Measurements from ENCODE around the gene FZD7.

FZD7 gene

DNA sequence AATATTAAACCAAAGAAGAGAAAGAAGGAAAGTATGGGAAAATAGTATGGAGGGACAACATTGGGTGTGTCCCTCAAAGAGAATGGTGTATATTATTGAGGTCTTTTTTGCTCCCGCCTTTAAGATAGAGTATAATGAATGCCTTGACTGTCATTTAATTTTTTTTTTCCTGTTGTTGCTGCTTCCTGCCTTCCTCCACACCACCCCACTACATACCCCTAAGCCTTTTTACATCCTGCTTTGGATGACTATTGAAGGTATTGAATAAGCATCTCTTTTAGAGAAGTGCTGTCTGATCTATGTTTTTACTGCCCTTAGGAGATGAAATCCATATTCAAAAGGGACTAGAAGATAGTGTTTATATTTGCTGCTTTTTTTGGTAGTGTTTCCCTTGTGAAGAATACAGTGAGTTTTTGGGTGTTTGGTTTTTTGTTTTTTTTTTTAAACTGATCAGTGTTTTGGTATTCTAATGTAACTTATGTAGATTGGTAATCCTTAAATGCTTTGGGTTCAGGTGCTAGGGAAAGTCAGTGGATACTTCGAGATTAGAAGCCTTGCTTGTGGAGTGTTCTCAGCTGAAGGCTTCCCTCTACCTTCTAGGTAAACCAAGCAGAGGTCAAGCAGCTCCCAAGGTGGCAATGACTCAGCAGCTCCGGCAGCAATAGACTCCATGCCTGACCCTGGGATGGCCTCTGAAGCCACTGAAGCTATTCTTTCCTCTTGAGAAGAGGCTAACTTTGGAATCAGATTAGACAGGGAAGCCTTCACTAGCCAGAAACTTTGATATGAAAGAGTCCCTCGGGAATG lies 5.0 kb downstream of the FZD7 start:
- DNase-seq = no peak

DNA sequence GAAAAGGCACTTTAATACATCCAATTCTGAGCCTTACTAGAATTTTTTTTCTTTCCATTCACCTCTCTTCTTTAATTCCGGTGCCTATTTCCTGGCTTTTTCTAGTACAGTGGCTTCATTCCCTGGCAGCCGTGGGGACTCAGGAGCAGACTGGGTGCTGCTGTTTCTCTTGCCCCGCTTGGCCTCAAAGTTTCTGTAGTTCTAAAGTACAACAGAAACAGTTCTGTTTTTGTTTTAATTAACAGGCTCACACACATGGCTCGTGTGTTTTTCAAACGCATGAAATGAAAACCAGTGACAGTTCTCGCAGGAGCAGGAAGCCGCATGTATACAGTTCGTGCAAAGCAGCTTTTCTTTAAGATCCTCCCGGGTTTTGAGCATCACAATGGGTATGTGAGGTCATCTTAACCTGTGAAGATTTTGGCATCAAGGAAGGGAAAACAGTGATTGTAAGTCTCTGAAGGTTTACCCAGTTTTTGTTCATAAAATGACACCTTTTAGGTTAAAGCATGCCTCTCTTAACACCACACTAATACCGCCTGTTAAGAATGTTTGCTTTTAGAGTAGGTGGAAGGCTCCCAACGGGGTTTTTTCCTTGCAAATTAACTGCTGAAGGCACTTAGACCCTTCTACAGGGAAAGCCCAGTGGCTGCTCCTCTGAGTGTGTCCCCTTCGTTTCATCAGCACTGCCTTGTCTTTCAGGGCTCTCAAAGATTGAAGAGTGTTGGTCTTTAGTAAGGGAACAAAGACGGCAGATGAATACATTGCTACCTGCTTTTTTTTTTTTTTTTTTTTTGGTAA lies 5.8 kb downstream of the FZD7 start:
- no peak for DNase-seq

GRCh38 chr2:202040079-202040844 lies 6.6 kb downstream of the FZD7 start:
- no peak for DNase-seq

GRCh38 chr2:202042444-202042843 lies 8.8 kb downstream of the FZD7 start:
- no peak for DNase-seq

- no peak for DNase-seq
Observed at GRCh38 chr2:202043475-202043874, 9.8 kb downstream of the FZD7 start.

DNA sequence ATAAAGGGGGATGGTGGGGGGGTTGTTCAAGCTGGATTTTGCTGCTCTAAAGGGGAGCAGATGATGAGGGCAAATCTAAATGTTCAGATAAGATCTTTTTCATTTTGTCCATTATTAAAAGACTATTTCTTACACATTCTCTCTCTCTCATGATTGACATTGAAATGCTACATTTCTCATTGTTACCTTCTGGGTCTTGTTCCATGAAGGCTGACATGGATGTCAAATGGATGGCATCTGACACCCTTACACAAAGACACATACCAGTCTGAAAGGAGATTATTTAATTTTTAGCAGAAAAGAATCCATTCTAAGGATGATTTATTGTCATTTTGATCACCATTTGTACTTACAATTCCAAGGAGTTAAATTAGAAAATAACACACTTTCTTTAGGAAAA lies 11.1 kb downstream of the FZD7 start:
- DNase-seq = no peak

GRCh38 chr2:202046572-202046971 lies 12.9 kb downstream of the FZD7 start:
- no peak for DNase-seq

DNA sequence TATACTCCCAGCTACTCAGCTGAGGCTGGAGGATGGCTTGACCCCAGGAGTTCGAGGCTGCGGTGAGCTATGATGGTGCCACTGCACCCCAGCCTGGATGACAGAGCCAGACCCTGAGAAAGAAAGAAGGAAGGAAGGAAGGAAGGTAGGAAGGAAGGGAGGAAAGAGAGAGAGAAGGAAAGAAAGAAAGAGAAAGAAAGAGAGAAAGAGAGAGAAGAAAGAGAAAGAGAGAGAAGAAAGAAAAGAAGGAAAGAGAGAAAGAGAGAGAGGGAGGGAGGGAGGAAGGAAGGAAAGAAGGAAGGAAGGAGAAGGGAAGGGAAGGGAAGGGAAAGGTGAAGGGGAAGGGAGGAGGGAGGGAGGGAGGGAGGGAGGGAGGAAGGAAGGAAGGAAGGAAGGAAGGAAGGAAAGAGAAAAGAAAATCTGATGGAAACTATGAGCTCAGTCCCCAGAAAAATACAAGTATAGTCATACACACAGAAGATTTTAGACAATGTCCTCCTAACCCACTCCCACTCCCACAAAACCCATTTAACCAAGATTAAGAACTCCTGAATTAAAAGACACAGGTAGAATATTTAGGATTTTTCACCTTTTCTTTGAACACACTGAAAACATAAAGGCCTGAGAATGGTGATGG lies 15.6 kb downstream of the FZD7 start:
- DNase-seq = no peak

DNA sequence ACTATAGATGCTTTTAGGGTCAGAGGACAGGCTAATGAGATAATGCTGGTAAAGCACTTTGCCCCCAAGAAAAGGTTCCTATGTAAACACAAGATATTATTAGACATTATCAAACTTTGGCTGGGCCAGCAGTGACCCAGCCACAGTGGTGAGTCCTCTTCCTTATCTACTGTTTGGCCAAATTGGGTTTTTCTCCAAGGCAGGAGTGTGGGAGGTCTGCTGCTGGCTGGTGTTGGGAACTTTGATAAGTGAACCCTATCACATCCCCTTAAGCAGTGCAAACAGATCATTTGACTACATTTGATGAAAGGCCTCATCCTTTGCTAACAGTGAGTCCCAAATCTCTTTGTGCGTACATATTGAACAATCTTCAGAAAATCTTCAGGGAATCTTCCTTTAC lies 16.2 kb downstream of the FZD7 start:
- no peak for DNase-seq

GRCh38 chr2:202050652-202051051 lies 17.0 kb downstream of the FZD7 start:
- DNase-seq = no peak

DNA sequence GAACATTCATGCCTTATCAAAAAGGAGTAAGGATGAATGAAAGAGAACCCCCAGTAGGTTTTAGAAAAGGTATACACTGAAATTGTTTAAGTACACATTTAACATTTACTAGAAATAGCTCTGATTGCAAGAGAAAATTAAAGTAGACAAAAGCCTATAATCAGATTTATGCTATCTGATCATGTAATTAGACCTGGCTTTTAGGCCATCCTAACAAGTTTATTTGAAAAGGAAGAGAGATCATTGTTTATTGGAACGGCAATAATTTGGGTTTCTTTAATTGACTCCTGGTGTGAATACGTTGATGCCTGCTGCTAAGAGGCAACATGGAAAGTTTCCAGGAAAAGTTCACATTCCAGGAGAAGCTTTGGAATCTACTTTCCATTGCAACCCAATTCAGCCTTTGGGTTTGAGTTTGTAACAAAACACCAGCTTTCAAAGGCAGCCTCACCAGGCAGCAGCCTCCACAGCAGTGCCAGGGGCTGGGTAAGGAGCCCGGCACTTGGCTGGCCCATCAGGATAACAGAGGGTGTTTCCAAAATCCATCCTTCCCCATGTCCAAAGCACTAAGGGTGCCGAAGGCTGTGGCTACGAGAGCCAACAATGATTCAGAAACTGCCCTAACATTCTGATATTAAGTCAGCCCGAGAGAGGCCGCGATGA lies 18.0 kb downstream of the FZD7 start:
- DNase-seq = no peak

DNA sequence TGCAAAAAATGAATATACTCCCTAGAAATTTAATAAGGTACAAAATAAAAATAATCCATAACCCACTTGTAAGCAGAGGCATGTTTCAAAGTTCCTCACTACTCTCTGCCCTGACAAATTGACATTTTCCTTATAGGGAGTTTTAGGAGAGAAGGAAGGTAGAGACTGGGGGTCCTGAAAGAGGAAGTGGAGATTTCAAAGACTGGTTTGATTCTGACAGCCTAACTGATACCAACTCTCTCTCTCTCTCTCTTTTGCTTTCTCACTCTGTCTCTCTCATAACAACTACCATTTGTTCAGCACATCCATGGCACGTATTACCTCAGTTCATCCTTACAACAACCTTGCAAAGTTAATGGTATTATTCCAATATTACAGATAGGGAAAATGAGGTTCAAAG lies 18.6 kb downstream of the FZD7 start:
- no peak for DNase-seq

GRCh38 chr2:202054679-202055078 lies 21.0 kb downstream of the FZD7 start:
- no peak for DNase-seq

DNA sequence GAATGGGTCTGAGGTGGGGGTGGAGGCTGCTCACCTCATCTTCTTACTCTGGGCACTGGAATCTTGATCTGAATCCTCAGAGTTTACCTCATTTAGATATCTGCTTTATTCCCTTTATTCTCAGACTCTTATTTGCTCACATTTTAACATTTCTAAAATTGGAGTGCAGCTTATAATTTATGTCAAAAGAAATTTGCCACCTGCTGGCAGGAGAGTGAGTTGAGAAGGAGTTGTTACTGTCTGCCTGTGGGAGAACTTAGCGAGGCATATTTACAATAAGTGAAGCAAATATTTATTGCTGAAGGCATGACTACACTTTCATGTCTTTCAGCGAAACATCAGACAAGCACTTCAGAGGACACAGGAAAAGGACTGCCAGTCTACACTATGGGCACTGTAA lies 23.0 kb downstream of the FZD7 start:
- no peak for DNase-seq

- DNase-seq = no peak
Observed at GRCh38 chr2:202060218-202060617, 26.6 kb downstream of the FZD7 start.

- DNase-seq = no peak
Observed at GRCh38 chr2:202061695-202062094, 28.0 kb downstream of the FZD7 start.

- no peak for DNase-seq
Observed at GRCh38 chr2:202064171-202064880, 30.7 kb downstream of the FZD7 start.

- no peak for DNase-seq
Observed at GRCh38 chr2:202064881-202065230, 31.2 kb downstream of the FZD7 start.

- DNase-seq = no peak
Observed at GRCh38 chr2:202065876-202066275, 32.2 kb downstream of the FZD7 start.

DNA sequence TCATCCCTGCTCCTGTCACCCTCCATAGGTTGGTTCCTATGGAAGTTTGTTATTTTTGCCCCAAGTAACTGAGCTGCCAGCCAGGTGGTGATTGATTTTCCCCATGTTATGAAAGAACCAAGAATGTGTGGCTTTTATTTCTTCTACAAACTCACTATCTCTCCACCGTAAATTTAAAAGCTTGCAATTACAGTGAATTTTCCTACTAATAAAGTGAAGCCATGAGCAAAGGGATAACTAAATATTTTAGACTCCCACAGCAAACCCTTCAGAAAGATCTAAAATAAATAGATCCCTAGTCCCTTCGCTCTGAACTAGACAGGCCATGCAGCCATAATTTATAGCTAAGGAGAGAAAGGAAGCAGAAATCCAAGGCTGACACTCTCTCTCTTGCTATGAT lies 33.2 kb downstream of the FZD7 start:
- no peak for DNase-seq

DNA sequence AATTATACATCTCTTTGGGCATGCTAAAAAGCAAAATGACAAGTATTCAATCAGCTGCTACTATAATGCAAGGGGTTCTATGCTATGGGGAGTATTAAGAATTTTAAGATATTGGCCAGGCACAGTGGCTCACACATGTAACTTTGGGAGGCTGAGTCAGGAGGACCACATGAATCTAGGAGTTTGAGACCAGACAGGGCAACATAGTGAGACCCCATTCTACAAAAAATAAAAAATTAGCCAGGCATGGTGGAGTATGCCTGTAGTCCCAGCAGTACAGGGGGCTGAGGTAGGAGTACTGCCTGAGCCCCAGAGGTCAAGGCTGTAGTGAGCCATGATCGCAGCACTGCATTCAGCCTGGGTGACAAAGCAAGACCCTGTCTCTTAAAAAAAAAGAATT lies 33.9 kb downstream of the FZD7 start:
- no peak for DNase-seq
